Measurements from ENCODE around the gene PEX13.

GRCh38 chr2:60987041-60987440 is 30.5 kb upstream of the PEX13 start:
- no peak for TF ChIP-seq CTCF (IDR thresholded peaks at IDR 0.05)
- TF ChIP-seq POLR2A (IDR thresholded peaks at IDR 0.05): no peak
